H1 (cell line): ENCODE results near the gene CNTN5. TPM values are rescaled to one million over a fixed set of nuclear protein-coding genes. Genes with fewer than 3 reads are reported as not detected.

Source experiments
- CTCF ChIA-PET: fragments of 300-600 bp; sonication (Branson Sonifier 250); formaldehyde crosslinking; loops from one replicate; lab custom pipeline; 2021; ENCODE audit not compliant: partially characterized antibody; lab: Charles Lee
- POLR2A ChIA-PET: fragments of 300-600 bp; sonication (Branson Sonifier 250); formaldehyde crosslinking; loops from one replicate; lab custom pipeline; 2021; ENCODE audit warnings: inconsistent platforms; ENCODE audit not compliant: partially characterized antibody; lab: Charles Lee
- DNase-seq, 2 experiments: peaks; one replicate each; pipeline versions ENCODE4 v3.0.0 to v3.0.0-alpha.2; 2010 to 2022; ENCODE audit warnings: low spot score in 2 of 2, low read depth in 1 of 2, mixed read lengths in 1 of 2
- FAIRE-seq: peaks from 2 replicates; lab custom pipeline; 2011; peaks lifted over from hg19 to GRCh38; lab: Jason Lieb, UNC
- H2AFZ ChIP-seq: 2 replicates; pipeline ENCODE4 v1.8.1; 2012; ENCODE audit warnings: low read length, inconsistent platforms
- H2AK5ac ChIP-seq: 2 replicates; pipeline ENCODE4 v1.6.1; 2013; ENCODE audit warnings: low read depth, low read length
- H2BK120ac ChIP-seq: replicated peaks from 2 replicates; pipeline ENCODE3; 2013; ENCODE audit warnings: low read depth, low read length, inconsistent platforms
- H2BK12ac ChIP-seq: 2 replicates; pipeline ENCODE4 v1.6.1; 2013; ENCODE audit warnings: low read depth, low read length
- H2BK15ac ChIP-seq: 2 replicates; pipeline ENCODE4 v1.6.1; 2013; ENCODE audit warnings: low read length
- H2BK20ac ChIP-seq: 2 replicates; pipeline ENCODE4 v1.6.1; 2013; ENCODE audit warnings: low read length
- H2BK5ac ChIP-seq: 2 replicates; pipeline ENCODE4 v1.6.1; 2013; ENCODE audit warnings: low read depth, low read length
- H3K14ac ChIP-seq: 2 replicates; pipeline ENCODE4 v1.6.1; 2013; ENCODE audit warnings: inconsistent platforms; ENCODE audit not compliant: insufficient read length
- H3K18ac ChIP-seq: 2 replicates; pipeline ENCODE4 v1.6.1; 2013; ENCODE audit warnings: low read length; ENCODE audit errors: extremely low read depth
- H3K23ac ChIP-seq: 2 replicates; pipeline ENCODE4 v1.6.1; 2013; ENCODE audit warnings: inconsistent platforms; ENCODE audit not compliant: insufficient read length
- H3K23me2 ChIP-seq: 2 replicates; pipeline ENCODE4 v1.6.1; 2013; ENCODE audit warnings: low read depth, low read length
- H3K27ac ChIP-seq: 2 replicates; pipeline ENCODE4 v1.6.1; 2011; ENCODE audit warnings: low read depth, low read length, inconsistent platforms
- H3K27me3 ChIP-seq, 4 experiments: replicated peaks in 1 of 4; 1 replicate in 1 of 4; 2 replicates in 3 of 4; pipeline versions ENCODE4 v1.6.1 to v1.8.1; 2011 to 2013; ENCODE audit warnings: low read length in 3 of 4, mild to moderate bottlenecking in 3 of 4, inconsistent platforms in 2 of 4, mixed read lengths in 2 of 4, moderate library complexity in 1 of 4; ENCODE audit not compliant: control insufficient read depth in 3 of 4, insufficient read depth in 3 of 4; ENCODE audit errors: extremely low read depth in 1 of 4
- H3K36me3 ChIP-seq, 4 experiments: 2 replicates each; pipeline versions ENCODE4 v1.6.1 to v1.8.1; 2011 to 2013; ENCODE audit warnings: mild to moderate bottlenecking in 4 of 4, low read length in 3 of 4, moderate library complexity in 2 of 4, control low read depth in 1 of 4, inconsistent platforms in 1 of 4; ENCODE audit not compliant: insufficient read depth in 4 of 4, control insufficient read depth in 2 of 4
- H3K4ac ChIP-seq: replicated peaks from 2 replicates; pipeline ENCODE3; 2013; ENCODE audit warnings: low read length, low read depth, mixed read lengths, inconsistent platforms; ENCODE audit not compliant: insufficient read length
- H3K4me1 ChIP-seq, 4 experiments: replicated peaks in 1 of 4; 1 replicate in 1 of 4; 2 replicates in 3 of 4; pipeline versions ENCODE4 v1.6.1 to v1.8.1; 2011 to 2013; ENCODE audit warnings: low read length in 3 of 4, inconsistent platforms in 2 of 4, mixed read lengths in 1 of 4; ENCODE audit not compliant: insufficient read depth in 4 of 4, control insufficient read depth in 3 of 4
- H3K4me2 ChIP-seq, 2 experiments: 2 replicates each; pipeline versions ENCODE4 v1.6.1 to v1.8.1; 2011 to 2013; ENCODE audit warnings: low read depth in 2 of 2, low read length in 2 of 2, control low read depth in 1 of 2, inconsistent platforms in 1 of 2, mild to moderate bottlenecking in 1 of 2; ENCODE audit not compliant: insufficient read depth in 1 of 2
- H3K4me3 ChIP-seq, 4 experiments: fragments of 200-600, 300-600 bp in 1 of 4; sonication (generic), shearing (Covaris generic), sonication (Bioruptor Twin) in 1 of 4; 2 replicates each; pipeline versions ENCODE4 v1.5.1 to v1.8.1; 2011 to 2016; ENCODE audit warnings: low read length in 4 of 4, low read depth in 3 of 4, control low read depth in 2 of 4, inconsistent platforms in 2 of 4, mild to moderate bottlenecking in 2 of 4, mixed read lengths in 1 of 4, moderate library complexity in 1 of 4; ENCODE audit not compliant: insufficient read depth in 2 of 4; ENCODE audit errors: extremely low read depth in 1 of 4
- H3K56ac ChIP-seq: replicated peaks from 2 replicates; pipeline ENCODE3; 2013; ENCODE audit warnings: low read depth, mild to moderate bottlenecking, mixed read lengths, low read length, inconsistent platforms; ENCODE audit not compliant: insufficient read length
- H3K79me1 ChIP-seq: 2 replicates; pipeline ENCODE4 v1.6.1; 2013; ENCODE audit warnings: low read depth, low read length, control low read depth
- H3K79me2 ChIP-seq, 2 experiments: 2 replicates each; pipeline versions ENCODE4 v1.6.1 to v1.8.1; 2012 to 2013; ENCODE audit warnings: low read length in 2 of 2, mild to moderate bottlenecking in 2 of 2, inconsistent platforms in 1 of 2; ENCODE audit not compliant: insufficient read depth in 2 of 2, control insufficient read depth in 1 of 2
- H3K9ac ChIP-seq, 4 experiments: replicated peaks in 1 of 4; 1 replicate in 1 of 4; 2 replicates in 3 of 4; pipeline versions ENCODE4 v1.6.1 to v1.8.1; 2011 to 2013; ENCODE audit warnings: low read depth in 3 of 4, low read length in 3 of 4, control low read depth in 2 of 4, mild to moderate bottlenecking in 2 of 4, moderate library complexity in 2 of 4, inconsistent platforms in 1 of 4; ENCODE audit errors: extremely low read depth in 1 of 4
- H3K9me3 ChIP-seq, 2 experiments: 2 replicates each; pipeline versions ENCODE4 v1.6.1 to v1.8.1; 2012 to 2013; ENCODE audit warnings: mild to moderate bottlenecking in 2 of 2, moderate library complexity in 2 of 2, control low read depth in 1 of 2, inconsistent platforms in 1 of 2, low read depth in 1 of 2, low read length in 1 of 2, mixed read lengths in 1 of 2; ENCODE audit not compliant: insufficient read depth in 2 of 2
- H4K20me1 ChIP-seq, 2 experiments: replicated peaks in 1 of 2; 2 replicates each; pipeline versions ENCODE3 to v1.8.1; 2011 to 2013; ENCODE audit warnings: inconsistent platforms in 2 of 2, low read length in 2 of 2, mild to moderate bottlenecking in 1 of 2; ENCODE audit not compliant: insufficient read depth in 2 of 2, control insufficient read depth in 1 of 2
- H4K5ac ChIP-seq: 2 replicates; pipeline ENCODE4 v1.6.1; 2013; ENCODE audit warnings: low read length, low read depth, mixed read lengths, inconsistent platforms; ENCODE audit not compliant: insufficient read length
- H4K8ac ChIP-seq: 2 replicates; pipeline ENCODE4 v1.8.0; 2013; ENCODE audit warnings: mild to moderate bottlenecking, moderate library complexity, low read length, inconsistent platforms; ENCODE audit not compliant: insufficient read depth; ENCODE audit errors: extremely low read depth
- H4K91ac ChIP-seq: replicated peaks from 2 replicates; pipeline ENCODE3; 2013; ENCODE audit warnings: low read length, mixed read lengths, inconsistent platforms; ENCODE audit not compliant: insufficient read length
- EGR1 ChIP-seq: IDR thresholded peaks from 2 replicates; pipeline ENCODE4 v1.6.1; 2011; ENCODE audit warnings: low read depth, low read length, borderline replicate concordance
- FOSL1 ChIP-seq: IDR thresholded peaks from 2 replicates; pipeline ENCODE4 v1.6.1; 2011; ENCODE audit warnings: mild to moderate bottlenecking, low read depth, low read length, moderate library complexity; ENCODE audit not compliant: insufficient read depth
- SAP30 ChIP-seq: fragments of 300-600 bp; sonication (generic); IDR thresholded peaks from 2 replicates; pipeline ENCODE4 v1.7.1; 2012; ENCODE audit warnings: low read length, moderate library complexity, mild to moderate bottlenecking, inconsistent platforms; ENCODE audit not compliant: insufficient read depth, insufficient replicate concordance
- SRF ChIP-seq: IDR thresholded peaks from 2 replicates; pipeline ENCODE4 v1.6.1; 2011; ENCODE audit warnings: mild to moderate bottlenecking, low read depth, low read length, moderate library complexity
- TAF7 ChIP-seq: optimal IDR thresholded peaks from 2 replicates; pipeline ENCODE3; 2011; ENCODE audit warnings: low read depth, mild to moderate bottlenecking, inconsistent platforms, low read length, moderate library complexity, borderline replicate concordance
- ZNF274 ChIP-seq: IDR thresholded peaks from 2 replicates; pipeline ENCODE4 v1.7.0; 2012; ENCODE audit warnings: low read length, borderline replicate concordance; ENCODE audit errors: extremely low read depth
- WGBS, 2 experiments: shearing (Covaris generic) in 1 of 2; methylation state at CpG; one replicate each; pipeline versions ENCODE4 v1.1.6 to v1.1.7; 2013 to 2015; ENCODE audit warnings: low lambda C conversion rate in 2 of 2, mixed read lengths in 2 of 2, inconsistent platforms in 1 of 2, low coverage in 1 of 2, missing lambda C conversion rate in 1 of 2; ENCODE audit not compliant: insufficient replicate concordance in 2 of 2, insufficient coverage in 1 of 2, insufficient read length in 1 of 2; ENCODE audit errors: extremely low coverage in 1 of 2, missing lambda C conversion rate in 1 of 2; 5-methylcytosine and 5-hydroxymethylcytosine counted together
- polyA plus RNA-seq, 7 experiments: library from polyadenylated mRNA; depleted of rRNA in 3 of 7; stranded (reverse) in 5 of 7; unstranded in 2 of 7; fragments of >200 nt in 5 of 7; fragments of 200-250 nt in 2 of 7; gene quantifications; 1 replicate in 5 of 7; 2 replicates in 1 of 7; 4 replicates in 1 of 7; pipeline versions ENCODE4 v1.2.1 to v1.2.3, GENCODE V29; 2011 to 2013; ENCODE audit warnings: missing spikeins in 2 of 7, mixed read lengths in 2 of 7
- total RNA-seq: library from RNA; stranded (reverse); fragmentation: NEBNext Ultra II Directional; extraction: Animal tissue kit (Norgen Biotek cat#: 25700); gene quantifications from 2 replicates; pipeline ENCODE4 v1.2.1, GENCODE V29; 2021
- TF ChIP-seq, protein P1 (sequence below): IDR thresholded peaks from 2 replicates; pipeline ENCODE4 v1.6.1; 2012; ENCODE audit warnings: inconsistent platforms

The CNTN5 gene
- total and polyA plus RNA-seq, 2 of the 8 experiments (the other 6 are each of a cell fraction or from before 2014, with no cell fraction given) = not detected

DNA sequence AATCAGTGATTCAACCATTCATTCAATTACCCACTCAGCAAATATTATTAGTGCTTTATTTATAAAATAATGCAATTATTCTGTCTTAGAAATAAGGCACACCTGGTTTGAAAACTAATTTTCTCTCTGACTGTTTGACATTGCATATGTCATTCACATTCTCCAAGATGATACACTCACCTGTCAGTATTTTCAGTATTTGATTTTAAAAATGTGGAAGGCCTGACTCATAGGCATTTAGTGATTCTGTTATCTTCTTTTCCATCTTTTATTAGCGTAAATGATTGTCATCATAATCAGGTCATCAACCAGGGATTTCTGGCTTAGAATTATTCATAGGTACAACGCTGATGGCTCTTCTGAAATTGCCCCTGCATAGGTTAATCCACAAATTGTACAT is 480.9 kb downstream of the CNTN5 start:
- no peak overlapping the region for H3K18ac ChIP-seq
- no peak overlapping the region for H2BK20ac ChIP-seq
- no peak overlapping the region for H3K14ac ChIP-seq
- H4K91ac ChIP-seq = no peak overlapping the region
- H3K23me2 ChIP-seq = no peaks in the 10 kb centered on the region
- no peak overlapping the region for H2AFZ ChIP-seq
- H3K79me1 ChIP-seq = no peaks in the 10 kb centered on the region
- H4K5ac ChIP-seq = no peak overlapping the region
- no peaks in the 10 kb centered on the region for H3K9me3 ChIP-seq
- no peak overlapping the region for H2BK15ac ChIP-seq
- no peak overlapping the region for H3K4ac ChIP-seq
- no peak overlapping the region for H3K56ac ChIP-seq
- H2BK5ac ChIP-seq = no peak overlapping the region
- no peak for DNase-seq
- CTCF ChIA-PET = no interaction called here
- no peak overlapping the region for H4K8ac ChIP-seq
- no peak overlapping the region for H3K23ac ChIP-seq
- no peak for TF ChIP-seq EGR1
- TF ChIP-seq ZNF274 = no peak
- TF ChIP-seq TAF7 = no peak
- TF ChIP-seq SRF = no peak
- TF ChIP-seq, protein P1, sequence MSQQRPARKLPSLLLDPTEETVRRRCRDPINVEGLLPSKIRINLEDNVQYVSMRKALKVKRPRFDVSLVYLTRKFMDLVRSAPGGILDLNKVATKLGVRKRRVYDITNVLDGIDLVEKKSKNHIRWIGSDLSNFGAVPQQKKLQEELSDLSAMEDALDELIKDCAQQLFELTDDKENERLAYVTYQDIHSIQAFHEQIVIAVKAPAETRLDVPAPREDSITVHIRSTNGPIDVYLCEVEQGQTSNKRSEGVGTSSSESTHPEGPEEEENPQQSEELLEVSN = no peak
- no peak for TF ChIP-seq FOSL1
- no peak for TF ChIP-seq SAP30
- 76% methylated on average over 2 of the region's 2 CpGs; no CpG with 5 or more reads in 1 of the 2 experiments for WGBS, 2 experiments
- H2BK120ac ChIP-seq = no peak overlapping the region
- no peak overlapping the region for H3K9ac ChIP-seq
- no peaks in the 10 kb centered on the region for H3K36me3 ChIP-seq
- no peaks in the 10 kb centered on the region for H4K20me1 ChIP-seq
- no peak overlapping the region for H2BK12ac ChIP-seq
- POLR2A ChIA-PET = no interaction called here
- no peak overlapping the region for H3K4me2 ChIP-seq
- no peak overlapping the region for H2AK5ac ChIP-seq
- H3K27ac ChIP-seq = no peak overlapping the region
- H3K4me3 ChIP-seq = no peak overlapping the region
- H3K79me2 ChIP-seq = no peaks in the 10 kb centered on the region
- no peak for FAIRE-seq
- no peaks in the 10 kb centered on the region for H3K27me3 ChIP-seq
- H3K4me1 ChIP-seq = peaks cover 0 to 4% (median 1%) of the 10 kb centered on the region in 4 experiments; a peak in 4 of 7 replicates
